OCI-LY1 (cell line): ENCODE measurements around the gene ZNF688.
"Not testable (repeated sequence)": the region's sequence is repeated elsewhere in the genome, so short reads cannot be mapped to it uniquely, and the experiment has no call there.

ENCODE experiments used
- H2AFZ ChIP-seq: fragments of 200-600 bp; sonication (generic), shearing (Covaris generic); 2 replicates; pipeline ENCODE4 v1.6.0; 2014; ENCODE audit warnings: antibody characterized with exemption, mild to moderate bottlenecking, low read length
- H3F3A ChIP-seq: fragments of 200-600 bp; sonication (generic), shearing (Covaris generic); 2 replicates; pipeline ENCODE4 v1.6.0; 2014; ENCODE audit warnings: mild to moderate bottlenecking, antibody characterized with exemption, low read length, moderate library complexity; ENCODE audit not compliant: insufficient read depth
- H3K27ac ChIP-seq: fragments of 200-600 bp; sonication (generic); 2 replicates; pipeline ENCODE4 v1.5.1; 2014; ENCODE audit warnings: low read length, mixed run types, mild to moderate bottlenecking, low read depth; ENCODE audit not compliant: poor library complexity, severe bottlenecking
- H3K27me3 ChIP-seq: fragments of 200-600 bp; sonication (generic); 2 replicates; pipeline ENCODE4 v1.6.0; 2014; ENCODE audit warnings: antibody characterized with exemption, mild to moderate bottlenecking, low read length, moderate library complexity; ENCODE audit not compliant: insufficient read depth
- H3K36me3 ChIP-seq: fragments of 200-600 bp; sonication (generic); 2 replicates; pipeline ENCODE4 v1.6.1; 2014; ENCODE audit warnings: mild to moderate bottlenecking, antibody characterized with exemption, low read length, moderate library complexity, mixed read lengths; ENCODE audit not compliant: insufficient read depth
- H3K4me1 ChIP-seq: fragments of 200-600 bp; sonication (generic); 2 replicates; pipeline ENCODE4 v1.5.1; 2014; ENCODE audit warnings: mild to moderate bottlenecking, low read length, moderate library complexity; ENCODE audit not compliant: insufficient read depth, severe bottlenecking
- H3K4me2 ChIP-seq: fragments of 200-600 bp; sonication (generic), shearing (Covaris generic); 2 replicates; pipeline ENCODE4 v1.6.1; 2014; ENCODE audit warnings: low read length
- H3K4me3 ChIP-seq: fragments of 200-600 bp; sonication (generic); 2 replicates; pipeline ENCODE4 v1.5.1; 2014; ENCODE audit warnings: low read length, low read depth, mild to moderate bottlenecking, mixed read lengths; ENCODE audit not compliant: poor library complexity, severe bottlenecking
- H3K79me2 ChIP-seq: fragments of 200-600 bp; shearing (Covaris generic); 2 replicates; pipeline ENCODE4 v1.6.1; 2016; ENCODE audit warnings: mixed run types, low read length, mixed read lengths; ENCODE audit not compliant: insufficient read depth
- H3K9ac ChIP-seq: fragments of 200-600 bp; sonication (generic), shearing (Covaris generic); 2 replicates; pipeline ENCODE4 v1.6.1; 2014; ENCODE audit warnings: mild to moderate bottlenecking, low read length, mixed read lengths
- H3K9me2 ChIP-seq: fragments of 200-600 bp; sonication (generic), shearing (Covaris generic); 2 replicates; pipeline ENCODE4 v1.6.1; 2014; ENCODE audit warnings: low read depth, mild to moderate bottlenecking, low read length, mixed read lengths
- H3K9me3 ChIP-seq: fragments of 200-600 bp; shearing (Covaris generic); 2 replicates; pipeline ENCODE4 v1.6.1; 2014; ENCODE audit warnings: low read length, mixed read lengths
- H4K20me1 ChIP-seq: fragments of 200-600 bp; sonication (generic), shearing (Covaris generic); 2 replicates; pipeline ENCODE4 v1.6.0; 2016; ENCODE audit warnings: mild to moderate bottlenecking, low read length; ENCODE audit not compliant: insufficient read depth
- CTCF ChIP-seq: fragments of 200-600 bp; sonication (generic), shearing (Covaris generic); IDR thresholded peaks from 2 replicates; pipeline ENCODE4 v1.5.1; 2017; ENCODE audit warnings: mild to moderate bottlenecking, antibody characterized with exemption, low read length, moderate library complexity, mixed read lengths
- EZH2 ChIP-seq: fragments of 200-600 bp; sonication (generic), shearing (Covaris generic); IDR thresholded peaks from 2 replicates; pipeline ENCODE4 v1.8.0; 2017; ENCODE audit warnings: borderline replicate concordance, mixed run types, mild to moderate bottlenecking, antibody characterized with exemption, low read length, moderate library complexity, mixed read lengths

ZNF688 gene

DNA sequence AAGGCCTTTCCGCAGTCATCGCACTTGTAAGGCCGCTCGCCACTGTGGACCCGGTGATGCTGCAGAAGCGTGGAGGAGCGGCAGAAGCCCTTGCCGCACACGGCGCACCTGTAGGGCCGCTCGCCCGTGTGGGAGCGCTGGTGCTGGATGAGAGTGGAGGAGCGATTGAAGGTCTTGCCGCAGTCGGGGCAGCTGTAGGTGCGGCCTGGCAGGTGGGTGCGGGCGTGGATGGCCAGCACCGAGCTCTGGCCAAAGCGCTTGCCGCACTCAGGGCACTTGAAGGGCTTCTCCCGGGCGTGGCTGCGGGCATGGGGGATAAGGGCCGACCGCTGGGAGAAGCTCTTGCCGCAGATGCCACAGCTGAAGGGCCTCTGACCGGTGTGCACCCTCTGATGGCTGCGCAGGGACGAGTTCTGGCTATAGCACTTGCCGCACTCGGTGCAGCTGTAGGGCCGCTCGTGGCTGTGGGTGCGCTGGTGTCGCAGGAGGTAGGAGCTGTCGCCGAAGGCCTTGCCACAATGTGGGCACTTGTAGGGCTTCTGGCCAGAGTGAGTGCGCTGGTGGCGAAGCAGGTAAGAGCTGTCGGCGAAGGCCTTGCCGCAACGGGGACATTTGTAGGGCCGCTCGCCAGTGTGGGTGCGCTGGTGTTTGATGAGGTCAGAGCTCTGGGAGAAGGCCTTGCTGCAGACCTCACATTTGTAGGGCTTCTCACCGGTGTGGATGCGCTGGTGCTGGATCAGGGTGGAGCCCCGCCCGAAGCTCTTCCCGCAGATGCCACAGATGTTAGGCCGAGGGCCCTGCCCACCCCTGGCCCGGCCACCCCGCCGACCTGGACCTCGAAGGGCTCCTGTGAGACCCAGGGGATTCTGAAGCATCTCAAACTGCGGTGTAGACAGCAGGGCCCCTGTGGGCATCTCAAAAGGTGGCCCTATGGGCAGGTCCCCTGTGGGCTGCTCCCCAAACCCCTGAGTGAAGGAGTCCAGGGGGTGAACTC is 46.6 kb downstream of the ZNF688 start:
- H3K9ac ChIP-seq = no peak overlapping the region
- H3K4me1 ChIP-seq = peaks cover 43% of the 10 kb centered on the region
- H3K27me3 ChIP-seq = no peaks in the 10 kb centered on the region
- no peak for TF ChIP-seq EZH2
- TF ChIP-seq CTCF = no peak
- no peak overlapping the region for H3K4me3 ChIP-seq
- peaks cover 18% of the 10 kb centered on the region; the same call in 1 of the 2 replicates for H3K36me3 ChIP-seq
- no peaks in the 10 kb centered on the region for H3K9me2 ChIP-seq
- 0 out of 2 replicates have a peak overlapping the region, but pooled peaks have one; percentile 24 for H3K4me2 ChIP-seq
- no peaks in the 10 kb centered on the region for H3K9me3 ChIP-seq
- H3F3A ChIP-seq = peaks cover 6% of the 10 kb centered on the region
- no peaks in the 10 kb centered on the region for H4K20me1 ChIP-seq
- H3K27ac ChIP-seq = no peak overlapping the region
- no peak overlapping the region for H2AFZ ChIP-seq
- no peaks in the 10 kb centered on the region for H3K79me2 ChIP-seq

- H3F3A ChIP-seq = peaks cover 6% of the 10 kb centered on the region
- H3K9me2 ChIP-seq = no peaks in the 10 kb centered on the region
- peak overlapping the region; percentile 72 for H3K27ac ChIP-seq
- no peaks in the 10 kb centered on the region for H4K20me1 ChIP-seq
- H3K36me3 ChIP-seq = peaks cover 27% of the 10 kb centered on the region
- peaks cover 39% of the 10 kb centered on the region for H3K4me1 ChIP-seq
- H3K4me3 ChIP-seq = no peak overlapping the region
- no peaks in the 10 kb centered on the region for H3K79me2 ChIP-seq
- H2AFZ ChIP-seq = no peak overlapping the region
- no peaks in the 10 kb centered on the region for H3K27me3 ChIP-seq
- H3K9ac ChIP-seq = no peak overlapping the region
- no peaks in the 10 kb centered on the region for H3K9me3 ChIP-seq
- TF ChIP-seq CTCF (no peak), EZH2 (no peak)
- peak overlapping the region; percentile 24; the same call in 1 of the 2 replicates for H3K4me2 ChIP-seq
Measured at GRCh38 chr16:30523768-30524574, 47.5 kb downstream of the ZNF688 start.

- H3K4me2 ChIP-seq, H3K9me2 ChIP-seq, H3K27me3 ChIP-seq, H3K9me3 ChIP-seq, H3K79me2 ChIP-seq, H3K9ac ChIP-seq, H2AFZ ChIP-seq, H3F3A ChIP-seq, H3K4me3 ChIP-seq, H4K20me1 ChIP-seq: not testable (repeated sequence)
- Histone ChIP-seq H3K36me3 (peaks cover 37% of the 10 kb centered on the region), H3K4me1 (peaks cover 28% of the 10 kb centered on the region), H3K27ac (peak overlapping the region; percentile 54)
Measured at GRCh38 chr16:30522702-30523463, 48.6 kb downstream of the ZNF688 start.
